GM23338 (cell line): ENCODE measurements around the gene PIAS1.

Experiments
- CREB1 ChIP-seq: fragments of 250-450 bp; sonication (Bioruptor Pico); IDR thresholded peaks from 2 replicates; pipeline ENCODE4 v1.5.0; 2020; ENCODE audit warnings: low read depth, mild to moderate bottlenecking, moderate library complexity
- EZH2 ChIP-seq: fragments of 200-600 bp; sonication (generic); IDR thresholded peaks from one replicate; pipeline ENCODE4 v1.8.0; 2017; ENCODE audit warnings: antibody characterized with exemption, mild to moderate bottlenecking, low read depth; ENCODE audit not compliant: unreplicated experiment
- EZH2phosphoT487 ChIP-seq: fragments of 200-600 bp; sonication (generic); IDR thresholded peaks from one replicate; pipeline ENCODE4 v1.8.1; 2018; ENCODE audit warnings: antibody characterized with exemption; ENCODE audit not compliant: unreplicated experiment
- POLR2AphosphoS5 ChIP-seq: IDR thresholded peaks from 2 replicates; pipeline ENCODE4 v1.6.1; 2016; ENCODE audit warnings: antibody characterized with exemption, low read depth
- TF ChIP-seq, protein P1 (sequence below), 2 experiments: fragments of 200-600 bp in 1 of 2; sonication (generic) in 1 of 2; conservative IDR thresholded peaks; 2 replicates each; pipeline versions ENCODE4 v1.5.1 to v1.6.1; 2016 to 2017; ENCODE audit warnings: antibody characterized with exemption in 2 of 2, low read depth in 2 of 2, mild to moderate bottlenecking in 2 of 2, moderate library complexity in 1 of 2
- TF ChIP-seq, protein P2 (sequence below): IDR thresholded peaks from one replicate; pipeline ENCODE4 v1.6.1; 2018; ENCODE audit warnings: antibody characterized with exemption; ENCODE audit not compliant: unreplicated experiment
- TF ChIP-seq, protein P3 (sequence below): IDR thresholded peaks from 2 replicates; pipeline ENCODE4 v1.6.1; 2016; ENCODE audit warnings: antibody characterized with exemption

GRCh38 chr15:68034081-68034480 lies 20.0 kb upstream of the PIAS1 start:
- TF ChIP-seq, protein P1, sequence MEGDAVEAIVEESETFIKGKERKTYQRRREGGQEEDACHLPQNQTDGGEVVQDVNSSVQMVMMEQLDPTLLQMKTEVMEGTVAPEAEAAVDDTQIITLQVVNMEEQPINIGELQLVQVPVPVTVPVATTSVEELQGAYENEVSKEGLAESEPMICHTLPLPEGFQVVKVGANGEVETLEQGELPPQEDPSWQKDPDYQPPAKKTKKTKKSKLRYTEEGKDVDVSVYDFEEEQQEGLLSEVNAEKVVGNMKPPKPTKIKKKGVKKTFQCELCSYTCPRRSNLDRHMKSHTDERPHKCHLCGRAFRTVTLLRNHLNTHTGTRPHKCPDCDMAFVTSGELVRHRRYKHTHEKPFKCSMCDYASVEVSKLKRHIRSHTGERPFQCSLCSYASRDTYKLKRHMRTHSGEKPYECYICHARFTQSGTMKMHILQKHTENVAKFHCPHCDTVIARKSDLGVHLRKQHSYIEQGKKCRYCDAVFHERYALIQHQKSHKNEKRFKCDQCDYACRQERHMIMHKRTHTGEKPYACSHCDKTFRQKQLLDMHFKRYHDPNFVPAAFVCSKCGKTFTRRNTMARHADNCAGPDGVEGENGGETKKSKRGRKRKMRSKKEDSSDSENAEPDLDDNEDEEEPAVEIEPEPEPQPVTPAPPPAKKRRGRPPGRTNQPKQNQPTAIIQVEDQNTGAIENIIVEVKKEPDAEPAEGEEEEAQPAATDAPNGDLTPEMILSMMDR (conservative IDR thresholded peaks at IDR 0.05; ENCODE audit: low read depth in 2 of 2): no peak
- no peak for TF ChIP-seq CREB1 (CRISPR knock-in tag)
- TF ChIP-seq EZH2phosphoT487: no peak
- TF ChIP-seq, protein P2, sequence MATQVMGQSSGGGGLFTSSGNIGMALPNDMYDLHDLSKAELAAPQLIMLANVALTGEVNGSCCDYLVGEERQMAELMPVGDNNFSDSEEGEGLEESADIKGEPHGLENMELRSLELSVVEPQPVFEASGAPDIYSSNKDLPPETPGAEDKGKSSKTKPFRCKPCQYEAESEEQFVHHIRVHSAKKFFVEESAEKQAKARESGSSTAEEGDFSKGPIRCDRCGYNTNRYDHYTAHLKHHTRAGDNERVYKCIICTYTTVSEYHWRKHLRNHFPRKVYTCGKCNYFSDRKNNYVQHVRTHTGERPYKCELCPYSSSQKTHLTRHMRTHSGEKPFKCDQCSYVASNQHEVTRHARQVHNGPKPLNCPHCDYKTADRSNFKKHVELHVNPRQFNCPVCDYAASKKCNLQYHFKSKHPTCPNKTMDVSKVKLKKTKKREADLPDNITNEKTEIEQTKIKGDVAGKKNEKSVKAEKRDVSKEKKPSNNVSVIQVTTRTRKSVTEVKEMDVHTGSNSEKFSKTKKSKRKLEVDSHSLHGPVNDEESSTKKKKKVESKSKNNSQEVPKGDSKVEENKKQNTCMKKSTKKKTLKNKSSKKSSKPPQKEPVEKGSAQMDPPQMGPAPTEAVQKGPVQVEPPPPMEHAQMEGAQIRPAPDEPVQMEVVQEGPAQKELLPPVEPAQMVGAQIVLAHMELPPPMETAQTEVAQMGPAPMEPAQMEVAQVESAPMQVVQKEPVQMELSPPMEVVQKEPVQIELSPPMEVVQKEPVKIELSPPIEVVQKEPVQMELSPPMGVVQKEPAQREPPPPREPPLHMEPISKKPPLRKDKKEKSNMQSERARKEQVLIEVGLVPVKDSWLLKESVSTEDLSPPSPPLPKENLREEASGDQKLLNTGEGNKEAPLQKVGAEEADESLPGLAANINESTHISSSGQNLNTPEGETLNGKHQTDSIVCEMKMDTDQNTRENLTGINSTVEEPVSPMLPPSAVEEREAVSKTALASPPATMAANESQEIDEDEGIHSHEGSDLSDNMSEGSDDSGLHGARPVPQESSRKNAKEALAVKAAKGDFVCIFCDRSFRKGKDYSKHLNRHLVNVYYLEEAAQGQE: no peak
- TF ChIP-seq POLR2AphosphoS5: no peak
- TF ChIP-seq EZH2: no peak
- TF ChIP-seq, protein P3, sequence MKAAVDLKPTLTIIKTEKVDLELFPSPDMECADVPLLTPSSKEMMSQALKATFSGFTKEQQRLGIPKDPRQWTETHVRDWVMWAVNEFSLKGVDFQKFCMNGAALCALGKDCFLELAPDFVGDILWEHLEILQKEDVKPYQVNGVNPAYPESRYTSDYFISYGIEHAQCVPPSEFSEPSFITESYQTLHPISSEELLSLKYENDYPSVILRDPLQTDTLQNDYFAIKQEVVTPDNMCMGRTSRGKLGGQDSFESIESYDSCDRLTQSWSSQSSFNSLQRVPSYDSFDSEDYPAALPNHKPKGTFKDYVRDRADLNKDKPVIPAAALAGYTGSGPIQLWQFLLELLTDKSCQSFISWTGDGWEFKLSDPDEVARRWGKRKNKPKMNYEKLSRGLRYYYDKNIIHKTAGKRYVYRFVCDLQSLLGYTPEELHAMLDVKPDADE: no peak
